ENCODE measurements around the gene ANKRD9.

Gene ANKRD9

DNA sequence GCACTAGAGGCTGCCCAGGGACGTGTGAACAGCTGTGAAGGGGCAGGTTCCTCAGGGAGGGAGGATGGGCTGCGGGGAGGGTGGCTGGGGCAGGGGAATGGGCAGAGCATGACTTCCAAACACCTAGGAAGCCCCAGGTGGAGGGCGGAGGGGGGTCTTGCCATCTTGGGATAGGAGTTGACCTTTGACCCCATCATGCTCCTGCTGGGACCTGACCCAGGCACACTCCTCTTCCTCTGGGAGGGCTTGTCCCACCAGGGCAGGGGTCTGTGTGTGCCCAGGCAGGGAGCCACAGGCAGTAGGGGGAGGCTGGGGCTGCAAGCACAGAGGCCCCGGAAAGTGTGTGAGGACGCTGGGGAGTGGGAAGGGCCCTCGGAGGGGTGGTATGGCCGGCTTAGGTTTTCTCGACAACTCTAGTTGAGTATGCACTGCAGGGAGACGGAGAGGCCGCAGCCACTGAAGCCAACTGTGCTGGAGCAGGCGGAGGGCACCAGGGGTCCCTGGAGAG, 3.3 kb upstream of the ANKRD9 start:
- DNase-seq: no peak

DNA sequence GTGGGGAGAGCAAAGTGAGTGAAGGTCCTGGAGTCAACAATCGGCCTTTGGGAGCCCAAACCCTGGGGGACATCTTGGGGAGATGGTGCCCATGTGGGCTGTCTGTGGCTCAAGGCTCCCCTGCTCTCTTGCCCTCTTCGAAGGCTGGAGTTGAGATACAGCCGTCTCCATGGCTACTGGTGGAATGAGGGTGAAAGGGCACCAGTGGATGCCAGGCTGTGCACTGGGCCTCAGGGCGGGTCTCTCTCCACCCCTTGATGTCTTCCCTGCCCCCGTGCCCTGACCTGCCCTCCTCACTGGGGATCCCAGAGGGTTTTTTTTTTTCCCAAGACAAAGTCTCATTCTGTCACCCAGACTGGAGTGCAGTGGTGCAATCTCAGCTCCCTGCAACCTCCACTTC, 2.0 kb upstream of the ANKRD9 start:
- DNase-seq: no peak

DNA sequence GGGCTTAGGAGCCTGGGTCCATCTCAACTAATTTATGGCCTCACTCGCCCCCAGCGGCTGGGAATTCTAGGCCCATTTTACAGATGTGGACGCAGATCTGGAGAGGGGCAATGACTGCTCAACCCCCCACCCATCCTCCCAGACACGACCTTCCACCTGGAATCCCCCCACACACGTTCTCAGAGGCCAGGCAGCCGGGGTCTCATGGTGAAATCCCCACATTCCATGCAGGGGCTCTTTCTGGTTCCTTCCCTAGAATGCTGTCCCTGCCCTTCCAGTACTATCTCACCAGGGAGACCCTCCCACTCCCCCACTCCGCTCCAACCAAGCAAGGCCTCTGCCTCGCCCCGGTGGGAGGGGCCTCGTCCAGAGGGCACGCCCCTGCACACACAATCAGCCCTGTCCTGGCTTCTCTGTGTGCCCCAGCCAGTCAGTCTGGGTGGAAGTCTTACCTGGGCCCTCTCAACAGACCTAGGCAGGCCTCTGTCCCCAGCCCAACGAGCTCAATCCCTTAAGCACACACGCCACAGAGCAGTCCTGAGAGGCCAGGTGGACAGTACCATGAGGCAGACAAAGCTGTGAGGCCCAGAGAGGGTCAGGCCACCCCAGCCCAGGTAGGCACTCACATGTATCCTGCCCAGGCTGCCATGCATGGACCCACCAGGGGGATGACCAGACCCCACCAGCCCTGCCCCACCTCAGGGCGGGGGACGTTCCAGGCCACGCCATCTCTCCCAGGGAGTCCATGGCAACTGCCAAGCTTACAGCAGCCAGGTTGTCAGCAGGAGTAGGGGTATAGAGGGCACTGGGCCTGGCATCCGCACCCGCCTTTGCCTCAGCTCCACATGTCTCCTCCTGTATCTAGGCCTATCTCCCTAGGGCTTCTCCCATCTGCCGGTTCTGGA, 1.3 kb upstream of the ANKRD9 start:
- peak; percentile 57 for DNase-seq

DNA sequence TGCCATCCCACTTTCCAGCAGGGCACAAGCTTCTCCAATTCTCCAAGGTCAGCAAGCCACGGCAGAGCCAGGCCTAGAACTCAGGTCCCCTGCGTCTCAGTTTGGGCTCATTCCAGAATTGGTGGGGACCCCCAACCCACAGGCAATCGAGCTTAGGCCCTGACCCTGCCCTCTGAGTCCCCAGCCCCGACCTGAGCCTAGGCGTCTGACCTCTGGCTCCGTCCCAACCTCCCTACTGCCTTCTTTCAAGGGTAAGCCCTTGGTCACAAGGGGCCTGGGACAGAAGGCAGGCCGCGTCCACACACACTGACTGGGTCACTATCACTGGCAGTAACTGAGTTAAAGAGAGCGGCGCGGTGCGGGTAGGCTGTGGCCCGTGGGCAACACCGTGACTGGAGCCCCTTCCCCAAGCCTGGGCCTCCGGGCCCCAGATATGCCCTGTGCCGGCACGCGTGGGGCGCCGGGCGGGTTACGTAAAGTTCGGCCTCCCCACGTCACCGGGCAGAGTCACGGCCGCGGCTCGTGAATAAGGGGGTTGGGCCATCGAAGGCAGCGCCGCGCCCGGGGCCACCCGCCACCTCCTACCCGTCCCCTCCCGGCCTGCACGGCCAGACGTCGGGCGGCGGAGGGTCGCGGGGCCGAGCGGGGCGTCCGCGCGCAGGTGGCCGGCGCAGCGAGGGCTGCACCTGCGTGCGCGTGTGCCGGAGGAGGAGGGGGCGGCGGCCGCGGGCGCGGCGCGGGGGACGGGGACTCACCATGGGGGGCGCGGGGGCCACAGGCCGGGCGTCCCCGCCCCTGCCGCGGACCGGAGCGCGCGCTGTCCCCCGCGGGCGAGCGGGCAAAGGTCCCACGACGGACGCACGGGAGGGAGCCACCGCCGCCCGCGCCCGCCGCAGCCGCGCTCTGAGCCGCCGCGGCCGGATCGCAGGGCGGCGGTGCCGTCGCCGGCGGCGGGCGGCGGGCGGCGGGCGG, 516 bp downstream of the ANKRD9 start:
- DNase-seq: peak; percentile 52

DNA sequence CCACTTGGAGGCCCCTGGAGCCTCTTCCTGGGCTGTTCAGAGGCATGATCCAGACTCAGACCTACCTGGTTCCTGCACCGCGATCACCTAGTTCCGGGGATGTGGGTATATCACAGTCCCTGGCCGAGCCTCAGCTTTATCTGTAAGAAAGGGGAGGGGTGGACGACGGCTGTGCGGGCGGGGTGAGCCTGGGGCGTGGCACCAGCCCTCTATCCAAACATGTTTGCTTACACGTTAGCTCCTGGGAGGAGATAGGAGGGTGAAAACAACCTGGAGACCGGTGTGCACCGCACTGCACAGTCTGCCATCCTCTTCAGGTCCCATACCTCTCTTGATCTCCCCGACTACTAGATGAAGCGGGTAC, 1.2 kb downstream of the ANKRD9 start:
- DNase-seq: no peak

DNA sequence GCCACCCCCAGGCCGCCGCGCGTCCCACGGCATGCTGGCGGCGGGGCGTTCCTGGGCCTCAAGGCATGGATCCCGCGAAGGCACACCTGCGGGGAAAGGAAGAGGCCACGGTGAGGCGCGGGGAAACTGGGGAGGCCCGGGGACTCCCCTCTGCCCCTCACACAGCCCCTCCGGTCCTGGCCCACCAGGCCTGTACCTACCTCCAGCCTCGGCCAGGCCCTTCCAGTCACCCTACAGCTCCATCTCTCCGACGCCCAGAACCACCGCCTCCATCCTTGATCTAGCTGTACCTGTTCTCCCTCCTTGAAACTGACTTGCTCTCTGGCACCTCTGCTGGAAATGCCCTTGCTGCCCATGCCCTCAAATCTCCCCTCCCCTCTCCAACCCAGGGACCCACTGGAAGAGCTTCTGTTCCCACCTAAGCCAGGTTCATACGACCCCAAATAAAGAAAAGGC, 1.7 kb downstream of the ANKRD9 start:
- no peak for DNase-seq

DNA sequence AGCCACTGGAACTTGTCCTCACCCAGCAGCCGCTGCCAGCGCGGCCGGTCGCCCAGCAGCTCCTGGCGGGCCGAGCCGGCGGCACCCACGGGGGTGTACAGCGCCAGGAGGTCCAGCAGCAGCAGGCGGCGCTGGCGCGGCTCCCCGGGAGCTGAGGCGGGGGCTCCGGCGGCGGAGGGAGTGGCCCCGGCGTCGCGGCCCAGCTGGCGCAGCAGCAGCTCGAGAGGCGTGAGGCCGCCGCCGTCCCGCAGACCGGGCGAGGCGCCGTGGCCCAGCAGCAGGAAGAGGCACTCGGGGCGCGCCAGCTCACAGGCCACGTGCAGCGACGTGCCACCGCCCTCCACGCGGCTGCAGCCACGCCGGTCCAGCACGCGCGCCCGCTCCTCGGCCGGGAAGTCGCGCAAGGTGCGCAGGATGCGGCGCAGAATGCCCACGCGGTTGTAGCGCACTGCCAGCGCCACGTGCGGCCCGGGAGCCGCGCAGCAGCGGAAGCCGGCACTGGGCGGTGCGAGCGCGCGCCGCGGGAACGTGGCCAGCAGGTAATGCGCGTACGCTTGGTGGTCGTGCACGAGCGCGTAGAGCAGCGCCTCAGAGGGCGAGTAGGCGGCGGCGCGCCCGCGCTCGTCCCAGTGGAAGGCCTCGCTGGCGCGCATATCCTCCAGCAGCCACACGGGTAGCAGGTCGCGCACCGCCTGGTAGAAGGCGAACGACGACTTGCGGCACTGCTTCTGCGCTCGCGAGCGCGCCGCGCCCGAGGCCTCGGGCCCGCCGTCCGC, 2.3 kb downstream of the ANKRD9 start:
- no peak for DNase-seq

DNA sequence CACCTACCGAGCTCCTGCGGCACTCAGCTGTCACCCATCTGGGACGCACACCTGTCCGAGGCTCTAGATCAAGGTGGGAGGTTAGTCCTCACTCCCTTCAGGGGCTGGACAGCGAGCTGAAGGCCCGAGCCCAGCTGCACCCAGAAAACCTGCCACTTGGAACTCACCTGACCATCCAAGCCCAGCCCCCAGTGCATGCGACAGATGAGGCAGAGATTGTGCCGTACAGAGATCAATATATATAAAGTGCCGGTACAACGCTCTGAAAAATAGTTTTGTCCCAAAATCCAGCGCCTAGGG, 3.0 kb downstream of the ANKRD9 start:
- no peak for DNase-seq

DNA sequence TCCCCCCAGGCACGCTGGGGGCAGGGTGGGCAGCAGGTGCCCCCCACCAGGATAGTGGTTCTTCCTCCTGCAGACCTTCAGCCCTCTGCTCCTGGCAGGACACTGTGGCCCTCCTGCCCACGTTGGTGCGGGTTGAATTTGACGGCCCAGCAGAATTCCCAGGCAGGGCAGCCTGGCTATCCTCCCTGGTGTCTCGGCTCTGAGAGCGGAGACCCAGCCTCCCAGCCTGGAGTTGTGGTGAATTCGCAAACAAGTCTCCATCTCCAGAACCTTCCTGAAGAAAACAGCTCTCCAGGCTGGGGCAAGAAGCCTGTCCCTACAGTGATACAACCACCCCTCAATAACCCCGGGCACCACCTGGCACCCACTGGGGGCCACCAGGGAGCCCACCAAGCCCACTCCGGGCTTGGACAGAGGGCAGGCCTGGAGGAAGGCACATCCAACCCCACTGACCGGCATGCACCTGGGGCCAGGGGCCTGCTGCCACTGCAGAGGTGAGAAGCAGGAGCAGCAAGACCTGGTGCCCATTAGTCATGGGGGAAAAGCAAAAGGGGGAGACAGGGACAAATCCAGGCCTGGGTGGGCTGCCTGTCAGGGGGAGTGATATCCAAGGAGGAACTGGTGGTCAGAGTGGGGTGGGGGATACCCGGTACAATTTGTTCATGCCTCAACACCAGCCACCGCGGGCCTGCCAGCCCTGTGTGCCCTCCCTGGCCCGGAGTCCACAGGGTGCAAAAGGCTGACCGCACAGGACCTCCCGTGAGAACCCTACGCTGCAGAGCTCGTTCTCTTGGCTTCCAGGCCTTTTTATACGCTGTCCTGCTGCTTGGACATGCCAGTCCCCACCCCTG, 3.6 kb downstream of the ANKRD9 start:
- DNase-seq: no peak

DNA sequence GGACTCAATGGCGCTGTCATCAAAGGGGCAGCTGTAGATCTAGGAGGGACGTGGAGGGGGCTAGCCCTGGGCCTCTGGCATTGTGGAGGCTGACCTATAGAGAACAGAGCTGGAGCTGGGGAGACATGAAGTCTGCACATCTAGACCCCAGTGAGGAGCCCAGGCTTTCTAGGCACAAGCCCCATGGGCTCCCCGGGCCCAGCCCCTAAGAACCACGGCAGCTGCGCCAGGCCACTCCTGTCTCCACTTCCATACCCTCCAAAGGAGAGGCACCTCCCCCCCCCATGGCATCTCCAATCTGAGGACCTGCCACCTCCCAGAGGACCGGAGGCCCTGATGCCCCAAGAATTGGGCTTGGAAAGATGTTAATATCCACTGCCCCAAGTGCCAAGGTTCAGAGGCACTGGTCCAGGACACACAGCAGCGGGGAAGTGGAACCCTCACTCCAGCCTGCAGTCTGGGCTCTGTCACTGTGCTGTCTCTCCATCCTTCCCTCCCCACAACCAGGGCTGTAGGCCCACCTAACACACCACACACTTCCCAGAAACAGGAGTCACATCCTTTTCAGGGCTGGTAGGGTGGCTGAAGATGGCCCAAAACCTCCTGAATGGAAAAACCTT, 4.5 kb downstream of the ANKRD9 start:
- DNase-seq: no peak

DNA sequence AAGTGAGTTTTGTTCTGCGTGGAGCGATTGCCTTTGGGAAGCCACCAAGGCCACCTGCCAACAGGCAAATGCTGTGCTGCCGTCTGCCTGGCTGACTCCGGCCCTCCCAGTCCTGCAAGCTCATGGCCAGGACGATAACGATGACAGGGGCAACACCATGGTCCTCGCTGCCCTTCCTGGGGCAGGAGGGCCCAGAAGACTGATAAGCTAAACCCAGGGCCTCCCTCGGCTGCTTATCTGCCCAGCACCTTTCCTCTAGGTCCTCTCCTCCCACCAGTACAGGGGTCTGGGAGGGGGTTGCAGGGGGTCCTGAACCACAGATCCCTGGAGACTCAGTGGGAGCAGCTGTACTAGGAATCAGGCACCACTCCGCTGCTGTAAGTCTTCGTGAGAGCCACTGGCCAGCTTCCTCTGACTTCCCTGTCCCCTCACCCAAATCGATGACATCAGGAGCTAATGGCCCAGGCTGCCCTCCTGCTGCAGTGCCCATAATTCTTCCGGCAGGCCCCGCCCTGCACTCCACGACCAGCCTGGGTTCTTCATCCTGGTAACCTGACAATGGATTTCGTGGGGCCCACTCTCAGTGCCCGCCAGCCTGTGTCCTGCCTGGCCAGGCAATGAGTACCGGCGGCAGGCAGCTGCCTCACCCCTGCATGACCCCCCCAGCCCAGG, 5.1 kb downstream of the ANKRD9 start:
- DNase-seq: no peak

DNA sequence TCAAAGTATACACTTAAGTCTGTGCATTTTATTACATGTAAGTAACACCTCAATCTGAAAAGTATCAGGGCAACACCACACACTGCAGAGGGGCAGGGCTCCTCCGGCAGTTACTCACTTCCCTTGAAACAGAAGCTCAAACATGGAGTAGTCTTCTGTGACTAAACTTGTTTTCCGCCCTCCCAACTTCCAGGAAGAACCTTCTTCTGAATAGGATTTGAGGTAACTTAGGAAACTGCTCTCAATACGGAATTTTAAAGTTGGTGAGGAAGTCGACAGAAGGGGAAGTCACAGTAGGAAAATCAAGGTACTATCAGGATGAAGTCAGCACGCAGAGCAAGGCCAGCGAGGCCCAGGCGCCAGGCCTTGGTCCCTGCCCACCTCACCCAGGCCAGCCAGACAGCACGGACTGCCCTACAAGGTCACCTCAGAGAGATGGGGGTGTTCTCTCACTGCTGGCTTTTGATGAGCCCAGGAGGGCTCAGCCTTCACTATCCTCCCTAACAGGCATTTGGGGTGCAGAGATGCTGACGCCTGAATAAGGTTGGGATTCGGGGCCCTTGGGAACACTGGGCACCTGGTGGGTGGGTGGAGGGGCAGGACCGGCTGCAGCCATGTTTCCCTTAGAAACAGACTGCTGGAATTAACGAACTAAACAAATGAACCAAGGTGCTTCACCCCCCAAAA, 5.8 kb downstream of the ANKRD9 start:
- no peak for DNase-seq

DNA sequence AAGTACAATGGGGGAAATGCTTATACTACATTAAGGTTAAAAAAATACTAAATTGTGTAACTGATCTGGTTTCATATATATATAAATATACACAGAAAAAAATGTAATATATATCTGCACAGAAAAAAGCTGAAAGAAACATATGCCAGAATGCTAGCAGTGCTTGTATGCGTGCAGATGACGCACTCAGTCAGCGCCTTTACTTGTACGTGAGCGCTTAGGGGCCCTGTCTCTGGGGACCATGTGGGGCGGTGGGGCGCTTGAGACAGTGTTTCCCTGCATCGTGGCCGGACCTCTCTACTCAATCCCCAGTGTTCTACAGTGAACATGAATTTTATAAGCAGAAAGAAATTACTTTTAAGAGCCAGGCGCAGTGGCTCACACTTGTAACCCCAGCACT, 7.0 kb downstream of the ANKRD9 start:
- no peak for DNase-seq

DNA sequence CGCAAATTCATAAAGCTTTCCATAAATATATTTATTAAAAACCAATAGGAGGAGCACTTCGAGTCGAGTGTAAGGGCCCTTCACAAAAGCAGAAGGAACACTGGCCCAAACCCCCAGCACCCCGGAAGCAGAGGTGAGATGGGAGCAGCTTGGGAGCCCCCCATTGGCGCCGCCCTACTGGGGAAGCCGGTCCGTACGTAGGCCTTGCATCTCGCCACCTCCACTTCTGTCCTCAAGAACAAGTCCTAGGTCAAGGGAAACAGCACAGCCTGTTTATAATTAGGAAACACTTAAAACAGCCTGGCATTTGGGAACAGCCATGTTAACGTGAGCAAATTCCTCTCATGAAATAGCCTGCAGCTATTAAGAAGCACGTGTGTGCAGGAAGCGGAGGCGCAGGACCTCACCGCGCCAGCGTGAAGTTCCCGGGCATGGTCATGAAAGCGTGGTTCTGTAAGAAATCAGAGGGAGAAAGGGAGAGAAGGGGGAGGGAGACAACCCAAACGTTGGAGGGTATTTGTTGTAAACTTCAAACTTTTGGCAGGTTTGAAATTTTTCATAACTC, 7.7 kb downstream of the ANKRD9 start:
- no peak for DNase-seq

DNA sequence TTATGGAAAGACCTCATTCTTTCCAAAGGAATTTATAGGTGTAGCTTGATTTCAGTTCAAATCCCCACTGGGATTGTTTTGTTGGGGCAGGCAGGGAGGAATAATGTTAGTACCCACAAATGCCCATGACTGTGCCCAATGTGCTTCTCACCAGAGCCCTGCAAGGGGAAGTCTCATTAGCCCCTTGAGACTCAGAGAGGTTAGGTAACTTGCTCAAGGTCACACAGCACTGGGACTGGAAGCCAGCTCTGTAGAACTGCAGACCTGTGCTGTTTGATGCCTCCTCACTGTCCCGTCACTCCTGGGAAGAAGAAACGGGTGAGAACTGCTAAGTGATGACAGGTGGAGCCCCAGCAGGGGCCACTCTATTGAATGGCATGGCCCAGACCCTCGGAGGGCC, 8.9 kb downstream of the ANKRD9 start:
- no peak for DNase-seq

DNA sequence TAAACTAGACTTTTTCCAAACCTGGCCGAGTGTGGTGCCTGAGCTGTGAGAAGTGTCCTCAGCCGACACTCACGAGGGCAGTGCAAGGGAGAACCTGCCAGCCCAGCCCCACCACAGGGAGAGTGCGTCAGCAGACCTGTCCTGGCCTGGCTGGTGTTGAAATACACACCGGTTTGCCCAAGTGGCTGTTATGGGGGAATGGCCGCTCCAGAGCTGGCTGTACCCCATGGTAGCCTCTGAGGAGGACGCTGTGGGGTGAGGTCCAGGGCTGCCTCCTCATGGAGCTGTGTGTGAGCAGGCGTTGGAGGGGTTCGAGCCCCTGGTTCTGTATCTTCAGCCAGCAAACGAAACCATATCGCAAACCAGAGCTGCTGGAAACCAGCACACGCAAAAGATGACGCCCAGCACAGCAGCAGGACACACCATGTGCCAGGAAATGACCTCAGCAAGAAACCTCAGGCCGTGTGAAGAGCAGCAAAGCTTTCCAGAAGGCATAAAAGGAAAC, 9.4 kb downstream of the ANKRD9 start:
- DNase-seq: no peak

DNA sequence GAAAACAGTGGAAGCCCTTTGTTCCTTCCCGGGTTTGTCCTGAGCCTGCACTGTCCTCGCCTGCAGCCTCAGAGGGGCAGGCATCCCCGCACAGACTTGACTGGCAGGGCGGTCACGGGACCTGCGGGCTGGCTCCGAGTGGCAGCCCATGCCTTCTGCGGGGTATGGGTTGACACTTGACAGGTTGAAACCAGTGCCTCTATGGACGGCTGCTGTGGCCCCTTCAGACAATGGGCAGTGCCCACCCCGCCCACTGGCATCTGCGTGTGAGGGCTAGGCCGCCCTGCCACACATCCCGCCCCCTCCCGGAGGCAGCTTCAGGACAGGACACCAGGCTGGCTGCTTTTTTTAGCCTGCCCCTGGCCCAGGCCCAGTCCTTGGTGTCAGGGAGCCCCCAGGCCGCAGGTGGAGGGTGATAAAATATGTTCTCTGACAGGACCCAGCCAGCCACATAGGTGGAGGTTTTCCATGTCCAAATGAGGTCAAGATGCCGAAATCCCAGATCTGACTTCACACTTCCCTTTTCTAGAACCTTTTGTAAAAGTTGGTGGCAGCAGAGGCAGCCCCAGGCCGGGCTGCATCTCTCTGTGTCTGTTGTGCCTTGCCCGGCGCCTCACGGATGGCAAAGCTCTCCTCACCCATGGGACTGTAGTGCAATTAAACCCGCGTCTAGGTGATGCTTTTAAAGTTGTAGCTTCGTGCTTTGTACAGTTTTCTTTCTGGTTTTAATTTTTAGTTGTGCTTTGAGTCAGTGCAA, 10.0 kb downstream of the ANKRD9 start:
- no peak for DNase-seq

DNA sequence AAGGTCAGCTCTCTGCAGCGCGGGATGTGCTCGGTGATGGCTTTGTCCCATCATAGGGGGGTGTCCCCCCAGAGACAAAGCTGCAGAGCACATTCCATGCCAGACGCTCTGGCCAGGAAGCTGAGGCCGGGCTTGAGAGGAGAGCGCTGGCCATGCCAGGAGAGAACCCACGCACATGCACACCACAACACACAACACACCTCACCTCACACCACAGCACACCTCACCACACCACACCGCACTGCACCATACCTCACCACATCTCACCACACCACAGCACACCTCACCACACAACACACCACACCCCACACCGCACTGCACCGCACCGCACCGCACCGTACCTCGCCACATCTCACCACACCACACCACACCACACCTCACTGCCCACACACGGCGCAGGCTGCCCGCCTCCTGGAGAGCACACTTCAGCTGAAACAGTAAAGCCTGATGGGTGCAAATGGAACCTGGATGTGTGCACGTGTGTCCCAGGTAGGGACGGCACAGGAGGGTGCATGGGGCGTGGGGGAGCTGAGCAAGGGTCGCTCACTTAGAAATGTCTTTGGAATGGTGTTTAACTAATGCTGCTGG, 10.8 kb downstream of the ANKRD9 start:
- DNase-seq: no peak

All from activated CD4-positive, alpha-beta T cell treated with anti-CD3 and anti-CD28 coated beads for 48 hours (primary cell).